GM12878 (cell line): Measurements from ENCODE around the gene GNG13. TPM values are rescaled to one million over a fixed set of nuclear protein-coding genes. Genes with fewer than 3 reads are reported as not detected.

Source experiments
- ATAC-seq: fragments of 200-7000 bp; cut with Tn5 transposase; 3 replicates; pipeline ENCODE4 v1.9.1; 2020; ENCODE audit warnings: mild to moderate bottlenecking, moderate library complexity
- BruUV-seq: library from RNA; stranded (reverse); fragments of 400-500 nt; replicated peaks from 2 replicates; lab custom pipeline; 2021; lab: Mats Ljungman, UMichigan
- CTCF ChIA-PET: fragments of 300-600 bp; sonication (Branson Sonifier 250); formaldehyde crosslinking; extraction: SDS; loops from one replicate; lab custom pipeline; 2021; ENCODE audit warnings: inconsistent platforms; lab: Yijun Ruan, JAX
- POLR2A ChIA-PET: fragments of 350-600 bp; formaldehyde crosslinking; extraction: SDS; loops from one replicate; lab custom pipeline; 2021; ENCODE audit warnings: inconsistent platforms; lab: Charles Lee
- RAD21 ChIA-PET: fragments of 300-600 bp; sonication (Branson Sonifier 250); formaldehyde crosslinking; loops from one replicate; lab custom pipeline; 2023; ENCODE audit warnings: antibody characterized with exemption; ENCODE audit not compliant: unreplicated experiment; lab: Charles Lee
- SMC1A ChIA-PET: fragments of 300-600 bp; sonication (Branson Sonifier 250); formaldehyde crosslinking; loops from one replicate; lab custom pipeline; 2023; ENCODE audit not compliant: unreplicated experiment, uncharacterized antibody; lab: Charles Lee
- DNase-seq: peaks from one replicate; pipeline ENCODE4 v3.0.0-alpha.2; 2011; ENCODE audit warnings: low read depth, low spot score
- FAIRE-seq: peaks from 3 replicates; lab custom pipeline; 2011; peaks lifted over from hg19 to GRCh38; lab: Jason Lieb, UNC
- H2AFZ ChIP-seq: 2 replicates; pipeline ENCODE4 v1.6.0; 2011; ENCODE audit warnings: low read depth, low read length, control low read depth; ENCODE audit not compliant: control insufficient read depth
- H3K27ac ChIP-seq: 2 replicates; pipeline ENCODE4 v1.5.1; 2011; ENCODE audit warnings: control low read depth; ENCODE audit not compliant: control insufficient read depth, insufficient read depth
- H3K27me3 ChIP-seq, 2 experiments: replicated peaks in 1 of 2; 2 replicates each; pipeline versions ENCODE4 v1.6.0 to v1.6.1; 2011; ENCODE audit warnings: low read length in 1 of 2; ENCODE audit not compliant: control insufficient read depth in 2 of 2, insufficient read depth in 2 of 2
- H3K36me3 ChIP-seq, 2 experiments: 2 replicates each; pipeline ENCODE4 v1.5.1; 2011; ENCODE audit warnings: low read length in 1 of 2; ENCODE audit not compliant: control insufficient read depth in 2 of 2, insufficient read depth in 2 of 2
- H3K4me1 ChIP-seq: 2 replicates; pipeline ENCODE4 v1.6.1; 2011; ENCODE audit warnings: mild to moderate bottlenecking, low read length, moderate library complexity, mixed read lengths; ENCODE audit not compliant: control insufficient read depth, insufficient read depth
- H3K4me2 ChIP-seq: 2 replicates; pipeline ENCODE4 v1.6.0; 2011; ENCODE audit warnings: control low read depth; ENCODE audit not compliant: control insufficient read depth, insufficient read depth
- H3K4me3 ChIP-seq: fragments of 200-600 bp; sonication (generic); 2 replicates; pipeline ENCODE4 v1.5.1; 2016
- H3K79me2 ChIP-seq: 2 replicates; pipeline ENCODE4 v1.6.0; 2011; ENCODE audit warnings: low read length; ENCODE audit not compliant: control insufficient read depth, insufficient read depth
- H3K9ac ChIP-seq: 2 replicates; pipeline ENCODE4 v1.8.0; 2011; ENCODE audit warnings: low read length, control low read depth, mixed read lengths; ENCODE audit not compliant: control insufficient read depth, insufficient read depth
- H3K9me3 ChIP-seq: replicated peaks from 3 replicates; pipeline ENCODE4 v1.5.1; 2011; ENCODE audit warnings: mild to moderate bottlenecking, low read length; ENCODE audit not compliant: control insufficient read depth, insufficient read depth
- H4K20me1 ChIP-seq: 2 replicates; pipeline ENCODE4 v1.6.0; 2011; ENCODE audit not compliant: control insufficient read depth, insufficient read depth
- ELK1 ChIP-seq: IDR thresholded peaks from 2 replicates; pipeline ENCODE4 v1.6.1; 2012; ENCODE audit warnings: low read depth, low read length, improper control_type of control experiment
- GATAD2B ChIP-seq: fragments of 450-650 bp; conservative IDR thresholded peaks from 2 replicates; pipeline ENCODE4 v1.6.1; 2017; ENCODE audit warnings: low read depth, mild to moderate bottlenecking, moderate library complexity
- IRF3 ChIP-seq: fragments of 450-650 bp; IDR thresholded peaks from 2 replicates; pipeline ENCODE4 v1.6.1; 2014; ENCODE audit warnings: mild to moderate bottlenecking
- IRF4 ChIP-seq: IDR thresholded peaks from 2 replicates; pipeline ENCODE4 v1.6.1; 2011; ENCODE audit warnings: low read depth, low read length
- KDM1A ChIP-seq: fragments of 200-600 bp; sonication (generic); IDR thresholded peaks from 2 replicates; pipeline ENCODE4 v1.6.1; 2016; ENCODE audit warnings: borderline replicate concordance
- LARP7 ChIP-seq: fragments of 450-650 bp; IDR thresholded peaks from 2 replicates; pipeline ENCODE4 v1.6.1; 2017; ENCODE audit warnings: mild to moderate bottlenecking
- RUNX3 ChIP-seq: IDR thresholded peaks from 2 replicates; pipeline ENCODE4 v1.6.1; 2012; ENCODE audit warnings: low read length, inconsistent platforms
- SMAD1 ChIP-seq: fragments of 450-650 bp; IDR thresholded peaks from 2 replicates; pipeline ENCODE4 v1.6.1; 2018; ENCODE audit warnings: mild to moderate bottlenecking, low read depth; ENCODE audit not compliant: partially characterized antibody
- ZNF622 ChIP-seq: fragments of 450-650 bp; IDR thresholded peaks from 2 replicates; pipeline ENCODE4 v1.6.1; 2017; ENCODE audit warnings: mild to moderate bottlenecking, inconsistent platforms
- WGBS: methylation state at CpG from one replicate; pipeline ENCODE4 v1.1.6; 2016; ENCODE audit warnings: low lambda C conversion rate; ENCODE audit not compliant: insufficient replicate concordance, insufficient coverage; ENCODE audit errors: missing lambda C conversion rate; 5-methylcytosine and 5-hydroxymethylcytosine counted together
- in situ Hi-C: fragments of 300-500 bp; cut with MboI; formaldehyde crosslinking; loops from 9 replicates; pipeline ENCODE4 v1.14.3; 2018; ENCODE audit warnings: mixed read lengths
- intact Hi-C: fragments of 100-400 bp; cut with micrococcal nuclease; formaldehyde crosslinking; loops from one replicate; pipeline ENCODE4 v1.14.2; 2022; ENCODE audit not compliant: unreplicated experiment
- polyA plus RNA-seq, 11 experiments: library from polyadenylated mRNA; depleted of rRNA in 4 of 11; unstranded in 6 of 11; stranded (reverse) in 5 of 11; fragments of >200 nt; fragmentation: Nextera tagmentation in 4 of 11; fragmentation: Illumina TruSeq in 1 of 11; extraction: Ambion mirVana in 4 of 11; extraction: Trizol in 1 of 11; gene quantifications; 1 replicate in 1 of 11; 2 replicates in 10 of 11; pipeline versions ENCODE4 v1.2.1 to v1.2.3, GENCODE V29; 2011 to 2016; ENCODE audit warnings: inconsistent platforms in 2 of 11, missing spikeins in 2 of 11, low read depth in 1 of 11
- total RNA-seq, 4 experiments: library from RNA; depleted of rRNA in 3 of 4; stranded (reverse); fragments of >200 nt in 3 of 4; fragmentation: Illumina TruSeq in 1 of 4; extraction: Trizol in 1 of 4; gene quantifications; 2 replicates each; pipeline versions ENCODE4 v1.2.1 to v1.2.3, GENCODE V29; 2013 to 2021

GNG13 gene
- total and polyA plus RNA-seq, 10 of the 15 experiments (the other 5 are each of a cell fraction or from before 2014, with no cell fraction given), result not detected

DNA sequence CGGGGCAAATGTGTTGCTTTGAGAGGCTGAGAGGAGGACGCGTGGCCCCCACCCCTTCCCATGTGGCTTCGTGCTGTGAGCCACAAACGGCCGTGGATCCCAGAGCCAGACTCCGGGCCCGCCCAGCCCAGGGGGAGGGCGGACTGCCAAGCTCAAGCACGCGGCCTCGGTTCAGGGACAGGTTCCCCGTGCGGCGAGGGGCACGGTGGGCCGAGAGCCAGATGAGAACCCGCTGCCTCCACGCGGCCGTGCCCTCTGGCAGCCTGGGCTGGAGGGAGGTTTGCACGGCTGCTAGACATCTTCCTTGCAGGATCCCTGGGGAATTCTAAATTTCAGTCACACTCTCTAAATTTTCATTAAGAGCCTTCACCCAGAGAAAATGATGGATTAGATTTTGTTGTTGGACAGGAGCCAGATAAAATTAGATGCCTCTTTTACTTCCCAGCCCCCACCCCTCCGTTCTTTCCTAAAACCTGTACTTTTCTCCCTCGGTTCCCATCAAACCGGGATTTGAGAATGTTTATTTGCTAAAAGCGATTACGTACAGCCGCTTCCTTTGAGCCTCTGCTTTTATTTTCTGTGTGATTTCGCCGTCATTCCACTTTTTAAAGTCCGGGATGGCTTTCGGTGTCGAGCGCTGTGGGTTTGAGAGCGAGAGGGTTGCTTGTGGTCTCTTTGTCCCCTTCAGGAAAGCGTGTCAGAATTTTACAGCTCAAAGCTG, 25.0 kb upstream of the GNG13 start (continued):
- TF ChIP-seq IRF3 (no peak), ZNF622 (no peak), LARP7 (no peak), IRF4 (no peak), GATAD2B (no peak), ELK1 (no peak), KDM1A (no peak)

GRCh38 chr16:824601-825000, 24.1 kb upstream of the GNG13 start:
- SMC1A ChIA-PET, result no interaction called here
- H3K4me2 ChIP-seq, result no peak overlapping the region
- H3K4me1 ChIP-seq, result no peaks in the 10 kb centered on the region
- H4K20me1 ChIP-seq, result no peaks in the 10 kb centered on the region
- H3K9ac ChIP-seq, result no peak overlapping the region
- BruUV-seq, result no TSS peak
- no peaks in the 10 kb centered on the region for H3K36me3 ChIP-seq
- no peak for FAIRE-seq
- H3K79me2 ChIP-seq, result no peaks in the 10 kb centered on the region
- TF ChIP-seq RUNX3 (no peak), SMAD1 (no peak)
- no peak overlapping the region for H2AFZ ChIP-seq
- no peaks in the 10 kb centered on the region; the same call in 2 of the 3 replicates for H3K9me3 ChIP-seq
- no peak overlapping the region for H3K4me3 ChIP-seq
- no peak overlapping the region for H3K27ac ChIP-seq
- CTCF ChIA-PET, result no interaction called here
- ATAC-seq, result no peak
- RAD21 ChIA-PET, result no interaction called here
- H3K27me3 ChIP-seq, result no peaks in the 10 kb centered on the region
- in situ Hi-C loops, result no loop called here
- WGBS, result 70% methylated on average over 19 of the region's 25 CpGs
- DNase-seq, result no peak
- intact Hi-C loops, result no loop called here
- POLR2A ChIA-PET, result no interaction called here
